ENCODE results near the gene NUDT22. TPM values are rescaled to one million over a fixed set of nuclear protein-coding genes. Genes with fewer than 3 reads are reported as not detected.

The NUDT22 gene
- total and polyA plus RNA-seq, 7 experiments from 2014 or later, result 40.7 to 94.0 (median 56.9) TPM

Other genes starting within 250 kb of the NUDT22 start
- 10 to 100 TPM; 59.4 to 99.0 (median 72.5) TPM for gene OTUB1, start 239.8 kb upstream of the NUDT22 start, total RNA-seq
- gene OTUB1, start 239.8 kb upstream of the NUDT22 start, polyA plus RNA-seq, result 100 to 1,000 TPM; 117 to 125 TPM
- not detected for gene FLRT1, start 190.3 kb upstream of the NUDT22 start, total RNA-seq
- gene FLRT1, start 190.3 kb upstream of the NUDT22 start, polyA plus RNA-seq, result under 1 TPM; 0.05 to 0.12 TPM
- gene MACROD1, start 60.2 kb upstream of the NUDT22 start, total RNA-seq, result 10 to 100 TPM in 2 of 5 experiments, 1 to 10 TPM in 3; 5.4 to 12.4 (median 8.7) TPM
- gene MACROD1, start 60.2 kb upstream of the NUDT22 start, polyA plus RNA-seq, result 10 to 100 TPM in 1 of 2 donors, 1 to 10 TPM in 1; 9.7 to 16.2 TPM
- 100 to 1,000 TPM in 1 of 5 experiments, 10 to 100 TPM in 4; 45.1 to 243 (median 88.8) TPM for gene STIP1, start 40.1 kb upstream of the NUDT22 start, total RNA-seq
- 100 to 1,000 TPM in 1 of 2 donors, 10 to 100 TPM in 1; 56.6 to 123 TPM for gene STIP1, start 40.1 kb upstream of the NUDT22 start, polyA plus RNA-seq
- 100 to 1,000 TPM in 4 of 5 experiments, 10 to 100 TPM in 1; 77.1 to 209 (median 120) TPM for gene FERMT3, start 19.6 kb upstream of the NUDT22 start, total RNA-seq
- 100 to 1,000 TPM; 119 to 186 TPM for gene FERMT3, start 19.6 kb upstream of the NUDT22 start, polyA plus RNA-seq
- gene TRPT1, start 88 bp upstream of the NUDT22 start, total RNA-seq, result 10 to 100 TPM; 24.0 to 53.0 (median 27.2) TPM
- 10 to 100 TPM; 50.0 to 53.7 TPM for gene TRPT1, start 88 bp upstream of the NUDT22 start, polyA plus RNA-seq
- 10 to 100 TPM; 39.3 to 61.7 (median 47.4) TPM for gene DNAJC4, start 4.3 kb downstream of the NUDT22 start, total RNA-seq
- gene DNAJC4, start 4.3 kb downstream of the NUDT22 start, polyA plus RNA-seq, result 10 to 100 TPM; 24.3 to 26.7 TPM
- 10 to 100 TPM; 30.6 to 99.5 (median 88.0) TPM for gene VEGFB, start 8.3 kb downstream of the NUDT22 start, total RNA-seq
- 10 to 100 TPM; 12.9 to 15.3 TPM for gene VEGFB, start 8.3 kb downstream of the NUDT22 start, polyA plus RNA-seq
- gene FKBP2, start 14.8 kb downstream of the NUDT22 start, total RNA-seq, result 10 to 100 TPM; 20.3 to 46.6 (median 33.5) TPM
- 10 to 100 TPM; 61.8 to 81.4 TPM for gene FKBP2, start 14.8 kb downstream of the NUDT22 start, polyA plus RNA-seq
- gene PPP1R14B, start 20.7 kb downstream of the NUDT22 start, total RNA-seq, result 100 to 1,000 TPM in 1 of 5 experiments, 10 to 100 TPM in 4; 20.1 to 116 (median 26.0) TPM
- gene PPP1R14B, start 20.7 kb downstream of the NUDT22 start, polyA plus RNA-seq, result 10 to 100 TPM; 23.9 to 29.5 TPM
- 10 to 100 TPM in 2 of 5 experiments, 1 to 10 TPM in 3; 3.3 to 12.1 (median 8.1) TPM for gene PLCB3, start 25.3 kb downstream of the NUDT22 start, total RNA-seq
- gene PLCB3, start 25.3 kb downstream of the NUDT22 start, polyA plus RNA-seq, result under 1 TPM; 0.19 to 0.81 TPM
- 10 to 100 TPM; 17.5 to 41.1 (median 22.7) TPM for gene BAD, start 58.4 kb downstream of the NUDT22 start, total RNA-seq
- gene BAD, start 58.4 kb downstream of the NUDT22 start, polyA plus RNA-seq, result 10 to 100 TPM; 40.3 TPM
- 10 to 100 TPM; 25.2 to 45.9 (median 34.3) TPM for gene GPR137, start 59.6 kb downstream of the NUDT22 start, total RNA-seq
- 1 to 10 TPM; 4.9 to 5.4 TPM for gene GPR137, start 59.6 kb downstream of the NUDT22 start, polyA plus RNA-seq
- gene KCNK4, start 65.0 kb downstream of the NUDT22 start, total RNA-seq, result under 1 TPM in 1 of 5 experiments, not detected in 4; 0.42 TPM
- not detected for gene KCNK4, start 65.0 kb downstream of the NUDT22 start, polyA plus RNA-seq
- gene CATSPERZ, start 74.1 kb downstream of the NUDT22 start, total RNA-seq, result under 1 TPM in 1 of 5 experiments, not detected in 4; 0.60 TPM
- not detected for gene CATSPERZ, start 74.1 kb downstream of the NUDT22 start, polyA plus RNA-seq
- gene ESRRA, start 79.2 kb downstream of the NUDT22 start, total RNA-seq, result 10 to 100 TPM; 23.7 to 42.0 (median 27.9) TPM
- gene ESRRA, start 79.2 kb downstream of the NUDT22 start, polyA plus RNA-seq, result 10 to 100 TPM in 1 of 2 donors, 1 to 10 TPM in 1; 5.3 to 12.9 TPM
- 100 to 1,000 TPM in 4 of 5 experiments, 10 to 100 TPM in 1; 90.9 to 208 (median 152) TPM for gene TRMT112, start 91.3 kb downstream of the NUDT22 start, total RNA-seq
- gene TRMT112, start 91.3 kb downstream of the NUDT22 start, polyA plus RNA-seq, result 100 to 1,000 TPM; 527 to 613 TPM
- gene PRDX5, start 91.8 kb downstream of the NUDT22 start, total RNA-seq, result 10 to 100 TPM; 41.4 to 99.2 (median 55.2) TPM
- 100 to 1,000 TPM; 184 to 195 TPM for gene PRDX5, start 91.8 kb downstream of the NUDT22 start, polyA plus RNA-seq
- 100 to 1,000 TPM in 3 of 5 experiments, 10 to 100 TPM in 2; 73.4 to 182 (median 116) TPM for gene CCDC88B, start 113.9 kb downstream of the NUDT22 start, total RNA-seq
- gene CCDC88B, start 113.9 kb downstream of the NUDT22 start, polyA plus RNA-seq, result 10 to 100 TPM; 12.8 to 35.1 TPM
- gene RPS6KA4, start 132.9 kb downstream of the NUDT22 start, total RNA-seq, result 10 to 100 TPM; 14.2 to 35.7 (median 27.9) TPM
- 1 to 10 TPM; 4.6 to 7.7 TPM for gene RPS6KA4, start 132.9 kb downstream of the NUDT22 start, polyA plus RNA-seq